Activated CD8-positive, alpha-beta T cell treated with anti-CD3 and anti-CD28 coated beads for 36 hours (primary cell): Measurements from ENCODE around the gene PNKD. TPM values are rescaled to one million over a fixed set of nuclear protein-coding genes. Genes with fewer than 3 reads are reported as not detected.

Source experiments
- ATAC-seq: fragments of 200-7000 bp; cut with Tn5 transposase; one replicate; pipeline ENCODE4 v1.10.0; 2021; ENCODE audit warnings: mild to moderate bottlenecking, moderate library complexity
- CTCF ChIA-PET: fragments of 350-600 bp; sonication (Branson Sonifier 250); formaldehyde crosslinking; loops from one replicate; lab custom pipeline; 2021; ENCODE audit warnings: antibody characterized with exemption; lab: Charles Lee
- POLR2A ChIA-PET: fragments of 350-600 bp; sonication (Branson Sonifier 250); formaldehyde crosslinking; loops from one replicate; lab custom pipeline; 2021; ENCODE audit warnings: antibody characterized with exemption; lab: Charles Lee
- DNase-seq: peaks from one replicate; pipeline ENCODE4 v3.0.0-alpha.2; 2020
- H3K27ac Mint-ChIP-seq: one replicate; pipeline ENCODE4 v1.8.0; 2021; ENCODE audit warnings: mild to moderate bottlenecking, mixed read lengths
- H3K27me3 Mint-ChIP-seq: one replicate; pipeline ENCODE4 v1.8.0; 2021; ENCODE audit warnings: mixed read lengths
- H3K36me3 Mint-ChIP-seq: one replicate; pipeline ENCODE4 v1.8.0; 2021; ENCODE audit warnings: low read depth, mixed read lengths
- H3K4me1 Mint-ChIP-seq: one replicate; pipeline ENCODE4 v1.8.0; 2021; ENCODE audit warnings: low read depth, mixed read lengths
- H3K4me3 Mint-ChIP-seq: one replicate; pipeline ENCODE4 v1.8.0; 2021; ENCODE audit warnings: mild to moderate bottlenecking, moderate library complexity, mixed read lengths
- H3K9me3 Mint-ChIP-seq: one replicate; pipeline ENCODE4 v1.8.0; 2021; ENCODE audit warnings: mixed read lengths
- intact Hi-C: fragments of 100-400 bp; cut with micrococcal nuclease; formaldehyde crosslinking; loops from one replicate; pipeline ENCODE4 v1.10.0; 2022
- total RNA-seq, 2 experiments: library from RNA; stranded (reverse); gene quantifications; one replicate each; pipeline ENCODE4 v1.2.3, GENCODE V29; 2021
- TF ChIP-seq, protein P1 (sequence below): fragments of 200-600 bp; IDR thresholded peaks from one replicate; pipeline ENCODE4 v1.8.0; 2022; ENCODE audit warnings: antibody characterized with exemption, mild to moderate bottlenecking

Gene PNKD, protein sequence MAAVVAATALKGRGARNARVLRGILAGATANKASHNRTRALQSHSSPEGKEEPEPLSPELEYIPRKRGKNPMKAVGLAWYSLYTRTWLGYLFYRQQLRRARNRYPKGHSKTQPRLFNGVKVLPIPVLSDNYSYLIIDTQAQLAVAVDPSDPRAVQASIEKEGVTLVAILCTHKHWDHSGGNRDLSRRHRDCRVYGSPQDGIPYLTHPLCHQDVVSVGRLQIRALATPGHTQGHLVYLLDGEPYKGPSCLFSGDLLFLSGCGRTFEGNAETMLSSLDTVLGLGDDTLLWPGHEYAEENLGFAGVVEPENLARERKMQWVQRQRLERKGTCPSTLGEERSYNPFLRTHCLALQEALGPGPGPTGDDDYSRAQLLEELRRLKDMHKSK
- 10 to 100 TPM; 19.8 to 24.4 TPM for total RNA-seq

- DNase-seq, result peak; percentile 100
- H3K27me3 Mint-ChIP-seq, result no peaks in the 10 kb centered on the region
- TF ChIP-seq, protein P1, sequence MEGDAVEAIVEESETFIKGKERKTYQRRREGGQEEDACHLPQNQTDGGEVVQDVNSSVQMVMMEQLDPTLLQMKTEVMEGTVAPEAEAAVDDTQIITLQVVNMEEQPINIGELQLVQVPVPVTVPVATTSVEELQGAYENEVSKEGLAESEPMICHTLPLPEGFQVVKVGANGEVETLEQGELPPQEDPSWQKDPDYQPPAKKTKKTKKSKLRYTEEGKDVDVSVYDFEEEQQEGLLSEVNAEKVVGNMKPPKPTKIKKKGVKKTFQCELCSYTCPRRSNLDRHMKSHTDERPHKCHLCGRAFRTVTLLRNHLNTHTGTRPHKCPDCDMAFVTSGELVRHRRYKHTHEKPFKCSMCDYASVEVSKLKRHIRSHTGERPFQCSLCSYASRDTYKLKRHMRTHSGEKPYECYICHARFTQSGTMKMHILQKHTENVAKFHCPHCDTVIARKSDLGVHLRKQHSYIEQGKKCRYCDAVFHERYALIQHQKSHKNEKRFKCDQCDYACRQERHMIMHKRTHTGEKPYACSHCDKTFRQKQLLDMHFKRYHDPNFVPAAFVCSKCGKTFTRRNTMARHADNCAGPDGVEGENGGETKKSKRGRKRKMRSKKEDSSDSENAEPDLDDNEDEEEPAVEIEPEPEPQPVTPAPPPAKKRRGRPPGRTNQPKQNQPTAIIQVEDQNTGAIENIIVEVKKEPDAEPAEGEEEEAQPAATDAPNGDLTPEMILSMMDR, result no peak
- intact Hi-C loops, result no loop called here
- peaks cover 35% of the 10 kb centered on the region for H3K4me1 Mint-ChIP-seq
- peak within 1 kb of the TSS; percentile 84 for H3K4me3 Mint-ChIP-seq
- no peaks in the 10 kb centered on the region for H3K9me3 Mint-ChIP-seq
- POLR2A ChIA-PET, result interaction anchor here (0.7 to 9.4 kb wide), 16 partner anchors 10 to 135 kb away, joined by 3 to 97 read pairs (median 5); partner anchors contain the start of genes ARPC2, CXCR1 and GPBAR1
- CTCF ChIA-PET, result interaction anchor here (0.7 to 8.2 kb wide), 15 partner anchors 10 to 125 kb away, joined by 3 to 161 read pairs (median 6); partner anchors contain the start of genes CATIP, GPBAR1 and TMBIM1
- peak; percentile 93 for ATAC-seq
- H3K27ac Mint-ChIP-seq, result peak within 1 kb of the TSS; percentile 93
- peaks cover 34% of the 10 kb centered on the region for H3K36me3 Mint-ChIP-seq
These were observed at the start of gene PNKD, which contains the start of gene AAMP for GRCh38 chr2:218269900-218270720. Gene PNKD (plus strand): TSS chr2:218270519. CDS start chr2:218270536, 17 bp downstream. Gene AAMP (minus strand): TSS chr2:218270137. CDS start chr2:218270086, 51 bp downstream.

GRCh38 chr2:218221000-218221399 lies 49.3 kb upstream of the PNKD start:
- H3K36me3 Mint-ChIP-seq, result peaks cover 84% of the 10 kb centered on the region
- H3K4me3 Mint-ChIP-seq, result peak overlapping the region; percentile 93
- POLR2A ChIA-PET, result interaction anchor here (0.8 to 5.0 kb wide), 8 partner anchors 8 to 344 kb away, joined by 3 to 37 read pairs (median 7); no protein-coding TSS in a partner anchor
- peaks cover 63% of the 10 kb centered on the region for H3K4me1 Mint-ChIP-seq
- H3K9me3 Mint-ChIP-seq, result no peaks in the 10 kb centered on the region
- CTCF ChIA-PET, result interaction anchor here (0.8 to 5.3 kb wide), 6 partner anchors 9 to 51 kb away, joined by 3 to 50 read pairs (median 4); no protein-coding TSS in a partner anchor
- TF ChIP-seq, protein P1, result no peak
- intact Hi-C loops, result loop anchor here (5.0 kb wide), 1 partner anchor 36 kb away; no protein-coding TSS in a partner anchor
- peak overlapping the region; percentile 97 for H3K27ac Mint-ChIP-seq
- ATAC-seq (no peak), DNase-seq (no peak)
- no peaks in the 10 kb centered on the region for H3K27me3 Mint-ChIP-seq

DNA sequence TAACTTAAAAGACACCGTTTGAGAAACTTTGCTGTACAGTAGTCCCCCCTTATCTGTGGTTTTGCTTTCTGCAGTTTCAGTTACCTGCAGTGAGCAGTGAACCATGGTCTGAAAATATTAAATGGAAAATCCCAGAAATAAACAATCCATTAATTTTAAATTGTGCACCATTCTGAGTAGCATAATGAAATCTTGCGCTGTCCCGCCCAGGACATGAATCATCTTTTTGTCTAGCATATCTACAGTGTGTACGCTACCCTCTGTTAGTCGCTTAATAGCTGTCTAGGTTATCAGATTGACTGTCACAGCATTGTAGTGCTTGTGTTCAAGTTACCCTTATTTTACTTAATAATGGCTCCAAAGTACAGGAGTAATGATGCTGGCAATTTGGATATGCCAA lies 47.3 kb upstream of the PNKD start:
- no peaks in the 10 kb centered on the region for H3K9me3 Mint-ChIP-seq
- H3K27me3 Mint-ChIP-seq, result no peaks in the 10 kb centered on the region
- POLR2A ChIA-PET, result interaction anchor here (0.7 kb wide), 1 partner anchor 39 kb away, joined by 3 read pairs; no protein-coding TSS in a partner anchor
- H3K4me1 Mint-ChIP-seq, result peaks cover 75% of the 10 kb centered on the region
- H3K36me3 Mint-ChIP-seq, result peaks cover 95% of the 10 kb centered on the region
- ATAC-seq (peak; percentile 63), DNase-seq (peak; percentile 46)
- CTCF ChIA-PET, result interaction anchor here (1.0 to 5.3 kb wide), 2 partner anchors 7 to 34 kb away, joined by 3 to 50 read pairs; no protein-coding TSS in a partner anchor
- H3K27ac Mint-ChIP-seq, result peak overlapping the region; percentile 88
- peak overlapping the region; percentile 93 for H3K4me3 Mint-ChIP-seq
- intact Hi-C loops, result loop anchor here (5.0 kb wide), 1 partner anchor 34 kb away; no protein-coding TSS in a partner anchor
- TF ChIP-seq, protein P1, result no peak

DNA sequence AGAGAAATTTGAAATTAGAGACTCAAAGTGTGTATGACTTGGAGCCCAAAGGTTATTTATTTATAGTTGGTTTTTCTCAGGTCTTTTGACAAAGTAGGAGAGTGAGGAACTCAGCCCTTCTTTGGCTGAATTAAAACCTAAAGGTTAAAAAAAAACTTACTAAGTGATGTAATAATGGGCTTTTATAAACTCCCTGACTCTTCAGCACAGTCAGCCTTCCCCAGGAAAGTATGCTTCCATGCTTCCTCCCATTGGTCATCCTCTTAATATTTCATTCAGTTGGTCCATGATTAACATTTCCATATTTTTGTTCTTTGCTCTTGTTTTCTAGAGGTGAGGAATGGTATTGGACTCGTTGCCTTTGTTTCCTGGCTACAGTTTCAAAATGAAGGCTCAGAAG lies 46.1 kb upstream of the PNKD start:
- intact Hi-C loops, result loop anchor here (5.0 kb wide), 1 partner anchor 33 kb away; no protein-coding TSS in a partner anchor
- Mint-ChIP-seq H3K27me3 (no peaks in the 10 kb centered on the region), H3K27ac (peak overlapping the region; percentile 88), H3K4me1 (peaks cover 86% of the 10 kb centered on the region), H3K9me3 (no peaks in the 10 kb centered on the region), H3K4me3 (peak overlapping the region; percentile 93), H3K36me3 (peaks cover 95% of the 10 kb centered on the region)
- ChIA-PET POLR2A (interaction anchor here (0.7 to 0.8 kb wide), 2 partner anchors 62 to 64 kb away, joined by 3 read pairs; no protein-coding TSS in a partner anchor), CTCF (interaction anchor here (1.4 to 2.1 kb wide), 2 partner anchors 57 to 66 kb away, joined by 3 to 6 read pairs; partner anchors contain the start of gene CXCR1)
- TF ChIP-seq, protein P1, result no peak
- DNase-seq (no peak), ATAC-seq (no peak)
